ENCODE results near the gene BCL2L14. TPM values are rescaled to one million over a fixed set of nuclear protein-coding genes. Genes with fewer than 3 reads are reported as not detected.

Gene BCL2L14
- total RNA-seq (2022; extraction: Qiagen RNA extraction): 0.12 TPM in 1 of 5 replicates, not detected in the others

GRCh38 chr12:12070674-12071656 is at the start of gene BCL2L14:
Gene BCL2L14 (plus strand): TSS chr12:12070939. CDS start chr12:12079306, 8,367 bp downstream.

Other genes starting within 250 kb of the BCL2L14 start
- gene LRP6, start 196.1 kb downstream of the BCL2L14 start, total RNA-seq (2022; extraction: Qiagen RNA extraction): 9.4 to 17.1 TPM (median 14.2 TPM) in 5 replicates